ENCODE data around the gene BPGM.

DNA sequence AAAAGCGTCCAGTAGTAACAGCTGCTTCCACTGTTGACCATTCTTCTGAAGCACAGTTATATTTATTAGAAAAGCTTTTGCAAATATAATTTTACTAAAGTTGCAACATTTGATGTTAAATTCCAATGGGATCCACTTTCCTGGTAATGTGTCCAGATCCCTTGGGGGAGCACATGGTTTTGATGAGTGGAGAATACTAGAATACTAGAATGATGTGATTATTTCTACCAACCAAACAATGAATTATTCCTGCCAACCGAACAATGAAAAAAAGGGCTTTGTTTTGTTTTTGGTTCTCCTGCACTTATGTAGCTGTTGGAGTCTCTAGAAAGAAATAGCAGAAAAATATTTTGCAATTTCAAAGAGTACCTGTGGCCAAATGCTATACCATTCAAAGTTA is 59.1 kb downstream of the BPGM start:
- no peak for TF ChIP-seq POLR2AphosphoS5 (IDR thresholded peaks at IDR 0.05; ENCODE audit: low read depth)
- TF ChIP-seq, protein P1, sequence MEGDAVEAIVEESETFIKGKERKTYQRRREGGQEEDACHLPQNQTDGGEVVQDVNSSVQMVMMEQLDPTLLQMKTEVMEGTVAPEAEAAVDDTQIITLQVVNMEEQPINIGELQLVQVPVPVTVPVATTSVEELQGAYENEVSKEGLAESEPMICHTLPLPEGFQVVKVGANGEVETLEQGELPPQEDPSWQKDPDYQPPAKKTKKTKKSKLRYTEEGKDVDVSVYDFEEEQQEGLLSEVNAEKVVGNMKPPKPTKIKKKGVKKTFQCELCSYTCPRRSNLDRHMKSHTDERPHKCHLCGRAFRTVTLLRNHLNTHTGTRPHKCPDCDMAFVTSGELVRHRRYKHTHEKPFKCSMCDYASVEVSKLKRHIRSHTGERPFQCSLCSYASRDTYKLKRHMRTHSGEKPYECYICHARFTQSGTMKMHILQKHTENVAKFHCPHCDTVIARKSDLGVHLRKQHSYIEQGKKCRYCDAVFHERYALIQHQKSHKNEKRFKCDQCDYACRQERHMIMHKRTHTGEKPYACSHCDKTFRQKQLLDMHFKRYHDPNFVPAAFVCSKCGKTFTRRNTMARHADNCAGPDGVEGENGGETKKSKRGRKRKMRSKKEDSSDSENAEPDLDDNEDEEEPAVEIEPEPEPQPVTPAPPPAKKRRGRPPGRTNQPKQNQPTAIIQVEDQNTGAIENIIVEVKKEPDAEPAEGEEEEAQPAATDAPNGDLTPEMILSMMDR (conservative IDR thresholded peaks at IDR 0.05; ENCODE audit: low read depth in 2 of 2), result no peak
- TF ChIP-seq JUNB (IDR thresholded peaks at IDR 0.05; ENCODE audit: unreplicated experiment), result no peak
- TF ChIP-seq, protein P2, sequence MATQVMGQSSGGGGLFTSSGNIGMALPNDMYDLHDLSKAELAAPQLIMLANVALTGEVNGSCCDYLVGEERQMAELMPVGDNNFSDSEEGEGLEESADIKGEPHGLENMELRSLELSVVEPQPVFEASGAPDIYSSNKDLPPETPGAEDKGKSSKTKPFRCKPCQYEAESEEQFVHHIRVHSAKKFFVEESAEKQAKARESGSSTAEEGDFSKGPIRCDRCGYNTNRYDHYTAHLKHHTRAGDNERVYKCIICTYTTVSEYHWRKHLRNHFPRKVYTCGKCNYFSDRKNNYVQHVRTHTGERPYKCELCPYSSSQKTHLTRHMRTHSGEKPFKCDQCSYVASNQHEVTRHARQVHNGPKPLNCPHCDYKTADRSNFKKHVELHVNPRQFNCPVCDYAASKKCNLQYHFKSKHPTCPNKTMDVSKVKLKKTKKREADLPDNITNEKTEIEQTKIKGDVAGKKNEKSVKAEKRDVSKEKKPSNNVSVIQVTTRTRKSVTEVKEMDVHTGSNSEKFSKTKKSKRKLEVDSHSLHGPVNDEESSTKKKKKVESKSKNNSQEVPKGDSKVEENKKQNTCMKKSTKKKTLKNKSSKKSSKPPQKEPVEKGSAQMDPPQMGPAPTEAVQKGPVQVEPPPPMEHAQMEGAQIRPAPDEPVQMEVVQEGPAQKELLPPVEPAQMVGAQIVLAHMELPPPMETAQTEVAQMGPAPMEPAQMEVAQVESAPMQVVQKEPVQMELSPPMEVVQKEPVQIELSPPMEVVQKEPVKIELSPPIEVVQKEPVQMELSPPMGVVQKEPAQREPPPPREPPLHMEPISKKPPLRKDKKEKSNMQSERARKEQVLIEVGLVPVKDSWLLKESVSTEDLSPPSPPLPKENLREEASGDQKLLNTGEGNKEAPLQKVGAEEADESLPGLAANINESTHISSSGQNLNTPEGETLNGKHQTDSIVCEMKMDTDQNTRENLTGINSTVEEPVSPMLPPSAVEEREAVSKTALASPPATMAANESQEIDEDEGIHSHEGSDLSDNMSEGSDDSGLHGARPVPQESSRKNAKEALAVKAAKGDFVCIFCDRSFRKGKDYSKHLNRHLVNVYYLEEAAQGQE (IDR thresholded peaks at IDR 0.05; ENCODE audit: unreplicated experiment), result no peak
- no peak for TF ChIP-seq EZH2 (IDR thresholded peaks at IDR 0.05; ENCODE audit: low read depth, unreplicated experiment)
- no peak for TF ChIP-seq CREB1 (CRISPR knock-in tag; IDR thresholded peaks at IDR 0.05; ENCODE audit: low read depth)
- TF ChIP-seq EZH2phosphoT487 (IDR thresholded peaks at IDR 0.05; ENCODE audit: unreplicated experiment), result no peak
- TF ChIP-seq, protein P3, sequence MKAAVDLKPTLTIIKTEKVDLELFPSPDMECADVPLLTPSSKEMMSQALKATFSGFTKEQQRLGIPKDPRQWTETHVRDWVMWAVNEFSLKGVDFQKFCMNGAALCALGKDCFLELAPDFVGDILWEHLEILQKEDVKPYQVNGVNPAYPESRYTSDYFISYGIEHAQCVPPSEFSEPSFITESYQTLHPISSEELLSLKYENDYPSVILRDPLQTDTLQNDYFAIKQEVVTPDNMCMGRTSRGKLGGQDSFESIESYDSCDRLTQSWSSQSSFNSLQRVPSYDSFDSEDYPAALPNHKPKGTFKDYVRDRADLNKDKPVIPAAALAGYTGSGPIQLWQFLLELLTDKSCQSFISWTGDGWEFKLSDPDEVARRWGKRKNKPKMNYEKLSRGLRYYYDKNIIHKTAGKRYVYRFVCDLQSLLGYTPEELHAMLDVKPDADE (IDR thresholded peaks at IDR 0.05), result no peak
- no peak for TF ChIP-seq ZNF114 (CRISPR knock-in tag; IDR thresholded peaks at IDR 0.05)
- TF ChIP-seq STAT1 (IDR thresholded peaks at IDR 0.05; ENCODE audit: unreplicated experiment), result no peak
- TF ChIP-seq ZNF331 (CRISPR knock-in tag; IDR thresholded peaks at IDR 0.05; ENCODE audit: low read depth), result no peak
